GM19455 (cell line): ENCODE measurements around the gene ISM1.

Experiments used
- ATAC-seq: cut with Tn5 transposase; IDR thresholded peaks from one replicate; pipeline ENCODE4 v1.9.1; 2021; ENCODE audit not compliant: unreplicated experiment

ISM1 gene

GRCh38 chr20:13220904-13221297 lies at the start of gene ISM1:
Gene ISM1, plus strand, starts transcription at chr20:13221274. Its CDS starts 503 bp downstream, at chr20:13221777.
- no peak for ATAC-seq

DNA sequence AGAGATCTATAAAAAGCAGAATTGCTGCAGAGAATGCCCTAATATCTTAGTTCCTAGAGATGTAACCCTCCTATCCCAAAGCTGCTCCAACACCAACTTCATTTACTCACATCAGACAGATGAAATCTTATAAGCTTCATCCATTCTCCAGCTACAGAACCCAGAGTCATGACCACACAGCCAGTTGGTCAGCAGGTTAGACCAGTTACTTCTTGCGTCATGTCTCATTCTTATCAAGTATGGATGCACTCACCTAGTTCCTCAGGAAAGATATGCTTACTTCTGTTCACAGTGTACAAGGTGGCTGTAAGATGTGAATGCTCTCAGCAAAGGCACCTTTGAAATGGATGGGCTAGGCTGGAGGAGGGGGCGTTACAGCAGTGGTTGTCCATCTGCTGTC lies 47.9 kb upstream of the ISM1 start:
- ATAC-seq = no peak

DNA sequence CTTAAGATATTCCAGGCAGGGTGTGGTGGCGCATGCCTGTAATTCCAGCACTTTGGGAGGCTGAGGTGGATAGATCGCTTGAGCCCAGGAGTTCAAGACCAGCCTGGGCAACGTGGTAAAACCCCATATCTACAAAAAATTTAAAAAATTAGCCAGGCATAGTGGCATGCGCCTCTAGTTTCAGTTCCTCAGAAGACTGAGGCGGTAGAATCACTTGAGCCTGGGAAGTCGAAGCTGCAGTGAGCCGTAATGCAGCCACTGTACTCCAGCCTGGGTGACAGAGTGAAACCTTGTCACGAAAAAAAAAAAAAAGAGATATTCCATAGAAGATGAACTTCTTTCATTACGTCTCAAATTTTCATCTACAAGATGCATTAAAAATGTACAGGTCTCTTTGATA lies 46.7 kb upstream of the ISM1 start:
- ATAC-seq = no peak

DNA sequence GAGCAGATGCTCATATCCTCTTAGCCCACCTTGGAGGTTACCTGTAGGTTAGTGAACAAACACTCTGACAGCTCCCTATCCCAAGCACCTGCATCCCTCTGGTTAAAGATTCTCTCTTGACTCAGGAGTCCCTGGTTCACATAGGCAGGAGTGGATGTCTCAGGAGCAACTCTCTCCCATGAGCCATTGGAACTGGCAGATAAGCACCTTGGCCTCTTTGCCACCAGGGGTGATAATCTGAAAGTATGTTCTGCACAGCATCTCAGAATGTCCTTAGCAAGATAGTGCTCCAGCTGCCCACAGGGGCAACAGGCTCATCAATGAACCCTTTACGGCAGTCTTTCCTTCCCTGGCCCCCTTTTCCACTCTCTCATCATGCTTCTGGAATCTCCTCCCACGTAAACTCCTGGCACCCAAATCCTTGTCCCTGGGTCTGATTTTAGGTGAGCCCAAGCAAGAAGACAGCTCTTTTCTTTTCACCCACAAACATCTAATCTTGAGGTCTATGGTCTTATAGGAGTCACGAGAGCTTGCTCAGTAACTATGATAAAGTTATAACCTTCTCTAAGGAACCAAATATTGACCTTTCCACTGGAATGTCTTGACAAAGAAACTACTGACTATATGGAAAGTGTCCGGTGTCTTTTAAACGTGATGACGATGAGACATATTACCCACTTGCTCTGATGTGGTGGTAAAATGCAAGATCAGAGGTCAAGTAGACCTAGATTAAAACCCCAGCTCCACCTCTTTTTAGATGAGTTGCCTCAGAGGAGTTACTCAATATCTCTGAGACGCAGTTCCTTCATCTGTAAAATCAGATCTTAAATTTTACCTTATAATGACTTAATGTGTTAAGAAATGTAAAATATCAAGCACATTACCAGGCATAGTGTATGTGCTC lies 39.8 kb upstream of the ISM1 start:
- ATAC-seq = no peak

DNA sequence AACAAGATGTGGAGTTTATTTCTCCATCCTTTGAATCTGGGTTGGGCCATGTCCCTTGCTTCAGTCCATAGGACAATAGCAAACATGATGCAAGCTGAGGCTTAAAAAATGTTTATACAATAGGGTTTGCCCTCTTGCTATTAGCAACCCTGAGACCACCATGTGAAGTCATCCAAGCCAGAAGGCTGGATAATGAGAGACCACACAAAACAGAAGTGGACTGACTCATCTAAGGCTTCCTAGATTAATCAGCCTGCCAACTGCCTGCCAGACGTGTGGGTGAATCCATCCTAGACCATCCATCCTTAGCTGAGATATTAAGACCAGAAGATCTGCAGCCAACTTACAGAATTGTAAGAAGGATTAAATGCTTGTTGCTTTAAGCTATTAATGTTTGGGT lies 38.1 kb upstream of the ISM1 start:
- no peak for ATAC-seq

DNA sequence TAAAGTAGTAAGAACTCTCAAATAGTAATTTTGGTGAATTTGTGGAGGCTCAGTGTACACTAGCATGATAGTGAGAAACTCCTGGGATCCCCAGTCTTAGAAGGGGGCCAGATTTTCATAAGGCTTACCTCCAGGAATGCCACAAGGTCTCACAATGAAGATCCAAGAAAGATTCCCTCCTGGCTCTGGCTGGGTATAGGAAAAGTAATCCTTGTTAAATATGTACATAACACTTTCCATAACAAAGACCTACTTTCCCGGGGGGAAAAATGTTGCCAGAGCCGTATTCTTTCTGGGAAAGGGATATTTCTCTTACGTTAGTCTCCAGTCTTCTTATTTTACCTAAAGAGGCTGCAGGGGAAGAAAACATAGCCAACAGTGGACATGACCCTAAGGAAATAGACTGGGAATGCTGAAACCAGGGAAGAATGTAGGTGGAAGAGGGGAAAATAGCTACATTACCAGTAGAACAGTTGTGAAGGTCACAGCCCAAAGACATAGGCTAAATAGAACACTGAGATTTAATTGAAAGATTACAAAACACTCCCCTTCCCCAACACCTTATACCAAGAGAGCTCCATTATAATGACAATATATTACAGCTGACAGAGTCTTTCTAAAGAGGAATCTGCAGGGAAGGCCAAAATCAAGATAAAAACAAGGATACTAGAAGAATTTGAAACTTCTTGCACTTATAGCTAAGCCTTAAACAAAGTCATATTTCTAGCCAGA lies 34.9 kb upstream of the ISM1 start:
- no peak for ATAC-seq

DNA sequence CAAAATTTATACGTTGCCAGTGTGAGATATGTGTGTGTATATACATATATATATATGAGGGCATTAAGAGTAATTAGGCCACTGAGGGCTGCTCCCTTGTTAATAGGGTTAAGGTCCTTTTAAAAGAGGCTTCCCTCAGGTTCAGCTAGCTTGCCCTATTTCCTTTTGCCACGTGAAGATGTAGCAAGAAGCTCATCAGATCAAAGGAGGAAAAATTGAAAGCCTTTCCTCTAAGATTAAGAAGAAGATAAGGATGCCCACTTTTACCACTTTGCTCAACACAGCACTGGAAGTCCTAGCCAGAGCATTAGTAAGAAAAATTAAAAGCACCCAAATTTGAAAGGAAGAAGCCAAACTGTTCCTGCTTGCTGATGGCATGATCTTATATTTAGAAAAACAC lies 33.2 kb upstream of the ISM1 start:
- ATAC-seq = no peak

DNA sequence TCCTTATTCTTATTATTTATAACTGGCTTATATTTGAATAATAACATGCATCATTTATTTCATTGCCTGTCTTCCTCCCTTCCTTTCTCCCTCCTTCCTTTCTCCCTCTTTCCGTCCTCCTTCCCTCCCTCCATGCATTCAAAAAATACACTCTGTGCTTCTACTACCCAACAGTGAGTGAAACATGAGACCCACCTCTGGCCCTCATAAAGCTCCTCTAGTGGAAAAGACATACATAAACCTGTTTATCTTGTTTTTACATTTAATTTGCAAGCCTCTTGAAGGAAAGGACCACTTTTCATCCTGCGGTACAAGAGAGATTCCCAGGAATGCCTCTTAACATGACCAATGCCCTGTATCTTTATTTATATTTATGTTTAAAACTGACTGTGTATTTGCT lies 21.8 kb upstream of the ISM1 start:
- ATAC-seq = no peak

- no peak for ATAC-seq
Observed at GRCh38 chr20:13200767-13201500, 20.1 kb upstream of the ISM1 start.

- no peak for ATAC-seq
Observed at GRCh38 chr20:13202565-13202964, 18.5 kb upstream of the ISM1 start.

DNA sequence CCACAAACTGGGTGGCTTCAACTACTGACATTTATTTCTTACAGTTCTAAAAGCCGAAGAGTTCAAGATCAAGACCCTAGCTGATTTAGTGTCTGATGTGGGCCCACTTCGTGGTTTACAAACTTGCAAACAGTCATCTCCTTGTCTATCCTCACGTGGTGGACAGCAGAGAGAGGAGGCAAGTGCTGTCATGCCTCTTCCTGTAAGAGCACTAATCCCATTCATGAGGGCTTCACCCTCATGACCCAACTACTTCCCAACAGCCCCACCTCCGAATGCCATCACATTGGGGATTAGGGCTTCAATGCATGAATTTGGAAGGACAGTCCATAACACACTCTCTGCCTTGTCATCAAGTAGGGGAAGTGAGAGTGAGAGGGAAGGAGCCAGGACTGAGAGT lies 15.6 kb upstream of the ISM1 start:
- no peak for ATAC-seq

- ATAC-seq = no peak
Observed at GRCh38 chr20:13205848-13206434, 15.1 kb upstream of the ISM1 start.

GRCh38 chr20:13207016-13207415 lies 14.1 kb upstream of the ISM1 start:
- no peak for ATAC-seq

GRCh38 chr20:13211956-13212618 lies 9.0 kb upstream of the ISM1 start:
- no peak for ATAC-seq

DNA sequence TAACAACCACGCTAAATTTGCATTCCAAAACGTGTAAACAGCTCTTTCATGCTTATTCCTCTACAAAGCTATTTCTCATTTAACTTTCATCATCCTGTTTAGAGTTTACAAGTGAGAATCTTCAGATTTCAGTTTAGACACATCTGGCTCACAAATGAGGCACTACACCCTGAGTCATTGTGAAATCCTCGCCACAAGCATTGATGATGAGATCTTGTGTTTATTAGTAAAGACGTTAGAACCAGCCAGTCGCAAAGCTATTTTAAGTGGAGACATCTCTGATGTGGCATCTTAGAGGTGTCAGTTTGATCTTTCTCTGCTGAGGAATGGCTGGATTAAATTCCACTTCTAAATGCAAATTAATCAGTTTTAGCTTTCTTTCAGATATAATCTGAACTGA lies 8.3 kb upstream of the ISM1 start:
- no peak for ATAC-seq

DNA sequence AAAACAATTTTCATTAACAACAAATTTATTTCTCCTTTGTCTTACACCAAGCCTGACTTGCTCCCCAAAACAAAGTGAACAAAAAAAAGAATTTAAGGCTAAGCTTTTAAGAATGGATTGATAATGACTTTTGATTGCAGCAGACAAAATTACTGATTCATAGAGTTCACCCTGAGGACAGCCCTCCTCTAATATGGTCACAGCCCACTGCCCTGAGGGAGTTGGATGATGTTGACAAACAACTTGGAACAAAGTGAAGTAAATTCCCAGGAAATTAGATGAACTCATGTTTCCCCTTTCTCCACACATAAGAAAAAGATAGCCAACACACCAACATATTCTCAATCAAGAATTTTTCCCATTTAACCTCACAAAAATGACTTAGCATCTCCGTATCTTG lies 7.7 kb upstream of the ISM1 start:
- ATAC-seq = no peak

DNA sequence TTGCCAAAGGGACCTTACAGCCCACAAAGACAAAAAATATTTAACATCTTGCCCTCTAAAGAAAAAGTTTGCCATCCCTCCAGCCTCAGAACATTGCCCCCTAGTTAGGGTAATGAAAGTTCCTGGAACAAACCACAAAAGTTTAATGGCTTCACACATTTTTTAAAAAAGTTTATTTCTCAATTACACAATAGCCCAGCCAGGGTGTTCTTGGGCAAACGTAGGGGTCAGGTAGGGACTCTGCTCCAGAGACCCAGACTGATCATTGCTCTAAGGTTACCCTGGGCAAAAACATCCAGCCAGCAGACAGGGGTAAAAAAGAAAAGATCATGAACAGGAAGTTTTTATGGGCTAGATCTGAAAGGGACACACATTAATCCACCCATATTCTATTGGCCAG lies 4.5 kb upstream of the ISM1 start:
- no peak for ATAC-seq

DNA sequence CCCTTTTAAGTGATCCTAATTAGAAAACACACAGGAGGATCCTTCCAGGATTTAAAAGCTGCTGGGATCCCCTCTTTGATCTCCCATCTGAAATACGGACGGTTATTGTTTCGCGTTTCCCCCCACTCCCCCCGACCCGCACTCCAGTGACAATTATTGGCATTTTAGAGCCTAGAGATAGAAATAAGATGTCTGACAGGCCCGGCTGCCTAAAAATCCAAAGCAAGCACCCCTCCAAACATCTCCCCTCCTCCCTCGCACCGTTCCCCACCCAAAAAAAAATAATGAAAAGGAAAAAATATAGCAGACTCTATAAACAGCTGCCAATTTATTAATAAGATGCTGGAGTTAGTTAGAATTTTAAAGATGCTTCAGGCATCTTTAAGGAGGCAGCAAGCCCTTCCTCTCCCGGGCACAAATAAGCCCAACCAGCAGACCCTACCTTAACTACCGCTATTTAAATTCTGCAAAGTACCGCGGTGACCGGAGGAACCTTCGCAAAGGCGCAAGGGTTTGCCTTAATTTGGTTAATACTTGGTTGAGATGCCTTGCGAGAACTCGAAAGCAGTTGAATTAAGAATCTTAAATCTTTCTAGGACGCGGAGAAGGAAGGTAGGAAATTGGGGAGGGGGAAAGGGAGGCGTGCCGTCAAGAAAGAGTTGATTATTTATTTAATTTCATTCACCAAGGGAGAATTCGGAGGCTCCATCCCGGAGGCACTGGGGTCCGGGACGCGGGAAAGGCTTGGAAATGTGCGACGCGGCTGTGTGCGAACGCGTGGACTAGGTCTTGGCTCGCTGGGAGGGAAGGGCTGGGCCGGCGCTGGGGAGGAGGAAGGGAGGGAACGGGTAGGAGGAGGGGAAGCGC lies 1.5 kb upstream of the ISM1 start:
- ATAC-seq = no peak

- ATAC-seq = no peak
Observed at GRCh38 chr20:13220194-13220903, 725 bp upstream of the ISM1 start.
